OCI-M1 (cell line): ENCODE results near the gene AATK.
"Not testable (repeated sequence)": the region's sequence is repeated elsewhere in the genome, so short reads cannot be mapped to it uniquely, and the experiment has no call there.

ENCODE experiments used
- DNase-seq: peaks from one replicate; lab custom pipeline; 2025; lab: John Stamatoyannopoulos, UW

AATK gene

GRCh38 chr17:81161972-81162371 lies 4.0 kb downstream of the AATK start:
- DNase-seq: no peak

GRCh38 chr17:81161536-81161935 lies 4.5 kb downstream of the AATK start:
- DNase-seq: no peak

GRCh38 chr17:81160747-81161453 lies 5.1 kb downstream of the AATK start:
- DNase-seq: no peak

DNA sequence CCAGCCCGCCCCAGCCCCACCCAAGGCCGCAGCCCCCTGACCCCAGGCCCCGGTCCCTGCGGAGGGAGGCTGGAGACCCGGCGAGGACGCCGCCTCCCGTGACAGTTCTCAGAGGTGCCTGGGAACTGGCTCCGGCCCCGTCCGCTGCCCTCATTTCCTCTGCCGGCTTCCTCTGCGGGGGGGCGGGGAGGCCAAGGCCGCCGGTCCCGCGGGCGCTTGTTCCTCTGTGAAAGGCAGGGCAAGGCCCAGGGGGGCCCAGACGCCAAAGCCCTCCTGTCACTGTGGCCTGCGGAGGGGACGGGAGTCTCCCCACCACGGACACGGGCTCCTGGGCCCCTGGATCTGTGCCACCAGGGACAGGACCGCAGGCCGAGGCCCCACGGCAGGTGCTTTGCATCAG lies 5.7 kb downstream of the AATK start:
- no peak for DNase-seq

DNA sequence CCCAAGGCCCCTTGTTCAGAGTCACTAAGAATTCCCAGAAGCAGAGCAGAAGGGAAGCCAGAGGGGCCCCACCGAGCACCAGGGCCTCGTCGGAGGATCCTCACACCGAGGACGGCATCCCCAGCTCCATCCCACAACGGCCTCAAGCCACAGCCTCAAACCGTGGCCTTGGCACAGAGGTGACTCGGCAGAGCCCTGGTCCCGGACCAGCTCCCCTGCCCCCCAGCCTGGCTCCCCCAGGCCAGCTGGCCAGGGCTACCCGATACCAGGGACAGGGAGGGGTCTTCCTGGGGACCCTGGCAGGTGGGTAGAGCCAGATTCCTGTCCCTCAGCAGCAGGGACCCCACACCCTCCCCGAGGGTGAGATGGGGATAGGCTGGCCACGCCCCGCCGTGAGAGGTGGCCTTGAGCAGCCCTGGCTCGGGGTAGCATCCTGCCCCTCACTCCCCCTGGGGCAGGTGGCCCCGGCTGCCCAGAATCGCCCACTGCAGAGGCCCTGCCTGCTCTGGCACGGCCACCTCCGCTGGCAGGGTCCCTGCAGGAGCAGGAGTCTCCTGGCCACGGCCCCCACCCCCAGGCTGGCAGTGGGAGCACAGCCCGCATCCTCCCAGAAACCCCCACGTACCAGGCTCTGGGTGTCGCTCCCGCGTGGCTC lies 6.3 kb downstream of the AATK start:
- no peak for DNase-seq

DNA sequence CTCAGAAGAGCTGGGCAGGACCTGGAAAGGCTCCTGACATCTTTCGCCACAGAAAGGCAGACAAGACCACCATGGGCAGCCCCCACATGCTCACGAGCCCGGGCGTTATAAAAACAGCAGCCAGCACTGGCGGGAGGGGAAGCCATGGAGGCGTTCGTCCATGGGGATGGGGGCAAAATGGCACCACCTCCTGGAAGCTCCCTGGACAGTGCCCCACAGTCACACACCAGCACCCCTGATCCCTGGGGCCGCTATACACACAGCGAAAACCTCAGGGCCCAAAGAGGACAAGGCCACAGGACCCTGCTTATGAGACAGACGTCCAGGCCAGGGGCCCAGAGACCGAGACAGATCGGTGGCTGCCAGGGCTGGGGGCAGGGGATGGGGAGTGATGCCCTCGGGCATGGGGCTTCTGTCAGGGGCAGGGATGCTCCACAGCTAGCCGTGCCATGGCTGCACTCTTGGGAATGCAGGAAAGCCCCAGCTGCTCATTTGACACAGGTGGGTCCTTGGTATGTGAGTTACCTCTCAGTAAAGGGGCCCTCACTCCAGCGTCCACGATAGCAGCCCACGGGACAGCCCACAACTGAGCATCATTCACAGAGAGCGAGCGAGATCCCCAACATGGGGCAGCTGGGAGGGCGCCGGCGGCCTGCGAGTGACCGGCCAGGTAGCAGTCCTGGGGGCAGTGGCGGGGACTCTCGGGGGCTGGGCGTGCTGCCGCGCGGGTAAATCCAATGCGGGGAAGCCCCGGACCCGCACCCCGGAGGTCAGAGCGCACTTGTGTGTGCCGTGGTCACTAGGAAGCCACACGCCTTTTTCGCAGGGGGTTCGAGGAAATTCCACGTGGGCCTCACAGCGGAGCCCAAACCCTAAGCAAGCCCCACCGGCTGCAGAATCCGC lies 7.1 kb downstream of the AATK start:
- no peak for DNase-seq

DNA sequence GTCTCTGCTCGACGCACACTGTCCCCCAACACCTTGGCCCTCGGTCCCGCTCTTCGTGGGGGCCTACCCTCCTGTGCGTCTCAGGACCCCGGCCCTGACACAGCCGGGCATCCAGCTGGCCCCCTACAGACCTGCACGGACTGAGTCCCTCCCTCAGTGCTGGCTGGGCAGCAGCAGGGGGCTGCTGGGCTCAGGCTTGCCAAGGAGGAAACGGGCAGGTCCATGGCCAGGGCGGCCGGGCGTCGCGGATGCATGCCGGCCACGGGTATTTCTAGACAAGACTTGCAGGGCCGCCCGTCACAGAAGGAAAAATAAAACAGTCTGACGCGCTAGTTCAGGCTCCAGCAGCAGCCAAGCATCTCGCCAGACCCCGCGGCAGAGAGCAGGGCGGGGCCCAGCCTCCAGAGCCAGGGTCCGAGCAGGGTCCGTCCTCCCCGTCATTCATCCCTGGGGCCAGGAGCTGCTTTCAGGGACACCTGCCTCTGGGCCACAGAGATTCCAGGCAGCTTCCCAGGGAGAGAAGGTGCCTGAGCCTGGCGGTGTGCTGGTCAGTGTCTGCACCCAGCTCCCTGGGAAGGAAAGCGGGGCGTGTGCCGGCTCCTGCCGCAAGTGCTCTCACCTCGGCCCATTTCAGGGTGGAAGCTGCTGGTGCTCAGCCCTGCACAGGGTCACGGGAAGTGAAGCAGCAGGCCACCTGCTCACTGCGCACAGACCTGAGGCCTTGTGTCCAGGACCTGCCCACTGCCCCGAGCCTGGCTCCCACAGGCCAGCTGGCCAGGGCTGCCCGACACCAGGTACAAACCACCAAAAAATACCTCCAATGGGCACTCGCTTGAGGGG lies 8.0 kb downstream of the AATK start:
- no peak for DNase-seq

- DNase-seq: no peak
Measured at GRCh38 chr17:81156866-81157805, 8.9 kb downstream of the AATK start.

DNA sequence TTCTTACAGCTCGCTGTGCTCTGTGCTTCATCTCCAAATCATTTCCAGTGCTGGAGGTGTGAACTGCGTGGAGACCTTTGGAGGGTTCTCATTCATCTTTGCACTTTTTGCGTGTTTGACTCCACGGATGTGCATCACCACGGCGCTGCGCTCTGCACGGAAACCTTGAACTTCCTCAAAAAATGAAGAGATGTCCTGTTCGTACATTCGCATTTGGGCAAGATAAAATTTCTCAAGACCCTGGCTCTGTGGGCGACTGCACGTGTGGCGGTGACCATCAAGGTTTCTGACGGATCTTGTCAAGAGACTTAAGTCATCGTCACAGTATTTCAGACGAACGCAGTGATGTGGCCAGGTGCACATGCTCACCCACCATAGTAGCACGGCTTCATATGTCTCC lies 11.1 kb downstream of the AATK start:
- DNase-seq: no peak

GRCh38 chr17:81154016-81154415 lies 12.0 kb downstream of the AATK start:
- not testable (repeated sequence) for DNase-seq

GRCh38 chr17:81153340-81153803 lies 12.6 kb downstream of the AATK start:
- DNase-seq: no peak

- DNase-seq: no peak
Measured at GRCh38 chr17:81152288-81152828, 13.7 kb downstream of the AATK start.

DNA sequence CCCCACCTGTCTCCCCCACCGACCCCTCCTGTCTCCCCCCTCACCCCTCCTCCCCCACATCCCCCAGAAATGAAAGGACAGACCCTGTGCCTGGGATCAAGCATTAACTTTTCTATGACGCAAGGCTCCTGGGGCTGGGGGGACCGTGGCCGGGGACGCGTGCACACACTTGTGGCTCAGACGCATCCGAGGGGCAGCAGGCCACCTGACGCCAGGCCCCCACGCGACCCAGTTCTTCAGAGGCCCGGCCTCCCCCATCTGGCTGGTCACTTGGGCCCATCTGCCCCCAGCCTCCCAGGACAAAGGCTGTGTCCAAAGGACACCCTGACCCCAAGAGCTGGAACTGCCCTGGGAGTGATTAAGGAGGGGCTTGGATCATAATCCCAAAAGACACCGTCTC lies 14.7 kb downstream of the AATK start:
- DNase-seq: no peak

- DNase-seq: no peak
Measured at GRCh38 chr17:81150377-81151077, 15.5 kb downstream of the AATK start.

DNA sequence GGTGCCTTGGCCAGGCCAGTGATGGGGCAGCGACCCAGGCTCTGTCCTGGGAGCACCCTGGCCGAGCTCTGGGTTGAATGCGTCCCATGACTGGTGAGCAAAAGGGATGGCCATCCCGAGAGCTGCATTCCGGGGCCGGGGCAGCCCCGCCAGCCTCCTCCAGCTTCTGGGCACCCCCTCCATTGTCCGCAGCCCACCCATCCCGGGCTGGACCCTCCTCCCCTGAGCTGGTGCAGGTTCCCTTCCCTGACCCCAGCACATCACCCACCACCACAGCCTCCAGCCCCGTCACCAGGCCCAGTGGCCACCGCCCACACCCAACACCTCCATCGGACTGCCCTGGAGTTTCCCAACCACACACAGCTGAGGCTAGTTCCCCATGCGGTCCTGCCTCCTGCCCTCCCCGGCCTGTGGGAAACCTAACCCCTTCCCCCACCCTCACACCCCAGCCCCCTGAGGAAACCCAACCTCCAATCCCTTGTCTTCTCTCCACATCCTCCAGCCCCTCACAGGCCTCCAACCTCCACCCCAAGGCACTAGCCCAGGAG lies 17.0 kb downstream of the AATK start:
- DNase-seq: no peak

- DNase-seq: no peak
Measured at GRCh38 chr17:81148571-81148970, 17.4 kb downstream of the AATK start.

DNA sequence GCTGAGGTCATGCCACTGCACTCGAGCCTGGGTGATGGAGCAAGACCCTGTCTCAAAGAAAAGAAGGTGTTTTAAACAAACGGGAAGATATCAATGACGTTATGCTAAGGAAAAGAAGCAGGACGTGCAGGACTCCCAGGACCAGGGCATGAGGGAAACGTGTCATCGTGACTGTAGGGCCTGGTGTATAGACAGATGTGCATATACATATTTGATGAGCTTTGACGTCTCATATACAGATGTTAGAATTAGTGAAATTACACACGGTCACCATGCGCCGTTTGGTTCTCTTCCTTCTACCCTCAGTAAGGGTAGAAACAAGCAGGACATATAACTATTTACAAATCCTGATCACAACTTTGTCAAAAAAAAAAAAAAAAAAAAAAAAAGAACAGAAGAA lies 18.3 kb downstream of the AATK start:
- DNase-seq: no peak

GRCh38 chr17:81146208-81146607 lies 19.8 kb downstream of the AATK start:
- DNase-seq: not testable (repeated sequence)

DNA sequence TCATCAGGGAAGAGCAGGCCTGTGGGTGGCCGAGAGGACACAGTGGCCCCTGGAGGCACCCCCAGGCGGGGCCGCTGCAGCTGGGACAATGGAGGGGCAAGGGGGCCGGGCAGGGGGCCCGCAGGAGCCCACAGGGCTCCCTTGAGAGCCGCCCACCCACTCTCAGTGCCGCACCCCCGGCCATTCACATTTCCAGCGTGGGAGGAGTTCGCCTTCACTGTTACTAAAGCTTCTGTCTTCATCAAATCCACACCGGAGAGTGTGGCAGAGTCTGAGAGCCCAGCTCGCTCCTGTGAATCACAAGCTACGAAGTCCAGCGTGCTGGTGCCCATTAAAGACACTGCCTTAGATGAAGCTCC lies 21.6 kb downstream of the AATK start:
- DNase-seq: no peak
